ENCODE data around the gene PCNX3. TPM values are rescaled to one million over a fixed set of nuclear protein-coding genes. Genes with fewer than 3 reads are reported as not detected.

The PCNX3 gene
- polyA plus RNA-seq, 3 donors = 0.58 to 36.4 (median 1.7) TPM

DNA sequence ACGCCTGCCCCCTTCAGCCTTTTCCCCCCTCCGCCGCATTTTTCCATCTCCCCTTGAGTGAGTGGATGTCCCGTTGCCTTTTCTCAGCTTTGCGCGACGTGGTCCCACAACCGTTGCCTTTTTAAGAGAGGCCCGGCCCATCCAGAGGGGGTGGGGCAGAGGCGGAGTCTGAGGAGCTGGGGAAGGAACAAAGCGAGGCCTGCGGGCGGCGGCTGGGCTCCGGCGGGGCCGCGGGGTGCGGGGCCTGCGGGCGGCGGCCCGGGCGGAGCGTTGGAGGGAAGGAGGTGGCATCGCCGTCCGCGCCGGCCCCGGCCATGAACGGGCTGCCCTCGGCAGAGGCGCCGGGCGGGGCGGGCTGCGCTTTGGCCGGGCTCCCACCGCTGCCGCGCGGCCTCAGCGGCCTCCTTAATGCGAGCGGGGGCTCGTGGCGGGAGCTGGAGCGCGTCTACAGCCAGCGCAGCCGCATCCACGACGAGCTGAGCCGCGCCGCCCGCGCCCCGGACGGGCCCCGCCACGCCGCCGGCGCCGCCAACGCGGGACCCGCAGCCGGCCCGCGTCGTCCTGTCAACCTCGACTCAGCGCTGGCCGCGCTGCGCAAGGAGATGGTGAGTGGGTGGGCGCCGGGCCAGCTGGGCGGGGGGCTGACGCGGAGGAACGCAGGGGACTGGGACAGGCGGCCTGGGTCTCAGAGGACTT lies 43.1 kb upstream of the PCNX3 start, which contains the start of gene FAM89B:
FAM89B (plus strand) TSS at position 183 of the 696 bp plus-strand sequence; CDS start at position 315, 132 bp downstream.
- peak within 1 kb of the TSS; percentile 97 for H3K4me2 ChIP-seq (replicated peaks; ENCODE audit: extremely low read depth, low read length, poor library complexity, severe bottlenecking)
- peaks cover 78% of the 10 kb centered on the region for H3K79me2 ChIP-seq (ENCODE audit: insufficient read depth, low read length)
- Mint-ChIP-seq H3K36me3 (peaks cover 7 to 20% of the 10 kb centered on the region in 2 donors), H3K4me3 (peak within 1 kb of the TSS; percentile 77 to 88), H3K27ac (peak within 1 kb of the TSS; percentile 90 to 98 (median 95)), H3K4me1 (peaks cover 55% of the 10 kb centered on the region), H3K9me3 (peaks cover 0 to 2% (median 0%) of the 10 kb centered on the region in 7 donors), H3K27me3 (ENCODE audit: low read depth in 3 of 3) (no peaks in the 10 kb centered on the region)
- peaks cover 55 to 70% of the 10 kb centered on the region in 2 donors for H3K4me1 ChIP-seq (ENCODE audit: control insufficient read depth in 1 of 2, insufficient read depth in 2 of 2, low read length in 2 of 2)
- intact Hi-C loops (cut with micrococcal nuclease) = loop anchor here in 1 of 2 donors (1.0 to 10.0 kb wide), 2 partner anchors 16 to 548 kb away; partner anchors contain the start of gene SNX15
- peak within 1 kb of the TSS; percentile 95 to 96 for H3K27ac ChIP-seq (ENCODE audit: low read depth in 1 of 2, low read length in 2 of 2)
- no peaks in the 10 kb centered on the region for H3K9me3 ChIP-seq (replicated peaks in 1 of 2; ENCODE audit: control insufficient read depth in 1 of 2, insufficient read depth in 1 of 2, low read length in 2 of 2)
- no peaks in the 10 kb centered on the region for H3K36me3 ChIP-seq (replicated peaks in 1 of 2; ENCODE audit: control insufficient read depth in 1 of 2, insufficient read depth in 2 of 2, low read length in 2 of 2)
- H3K4me3 ChIP-seq (replicated peaks in 1 of 3; ENCODE audit: low read depth in 2 of 3, low read length in 3 of 3) = peak within 1 kb of the TSS; percentile 63 to 100 (median 98)
- H3K9ac ChIP-seq (ENCODE audit: insufficient read depth, low read length, poor library complexity, severe bottlenecking) = peak within 1 kb of the TSS; percentile 58
- under 1% methylated on average over 78 of the region's 86 CpGs for WGBS (ENCODE audit: insufficient coverage)
- TF ChIP-seq, protein P1, sequence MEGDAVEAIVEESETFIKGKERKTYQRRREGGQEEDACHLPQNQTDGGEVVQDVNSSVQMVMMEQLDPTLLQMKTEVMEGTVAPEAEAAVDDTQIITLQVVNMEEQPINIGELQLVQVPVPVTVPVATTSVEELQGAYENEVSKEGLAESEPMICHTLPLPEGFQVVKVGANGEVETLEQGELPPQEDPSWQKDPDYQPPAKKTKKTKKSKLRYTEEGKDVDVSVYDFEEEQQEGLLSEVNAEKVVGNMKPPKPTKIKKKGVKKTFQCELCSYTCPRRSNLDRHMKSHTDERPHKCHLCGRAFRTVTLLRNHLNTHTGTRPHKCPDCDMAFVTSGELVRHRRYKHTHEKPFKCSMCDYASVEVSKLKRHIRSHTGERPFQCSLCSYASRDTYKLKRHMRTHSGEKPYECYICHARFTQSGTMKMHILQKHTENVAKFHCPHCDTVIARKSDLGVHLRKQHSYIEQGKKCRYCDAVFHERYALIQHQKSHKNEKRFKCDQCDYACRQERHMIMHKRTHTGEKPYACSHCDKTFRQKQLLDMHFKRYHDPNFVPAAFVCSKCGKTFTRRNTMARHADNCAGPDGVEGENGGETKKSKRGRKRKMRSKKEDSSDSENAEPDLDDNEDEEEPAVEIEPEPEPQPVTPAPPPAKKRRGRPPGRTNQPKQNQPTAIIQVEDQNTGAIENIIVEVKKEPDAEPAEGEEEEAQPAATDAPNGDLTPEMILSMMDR (IDR thresholded peaks at IDR 0.05) = no peak
- peaks cover 59% of the 10 kb centered on the region for H4K20me1 ChIP-seq (ENCODE audit: insufficient read depth, low read length)
- DNase-seq = peak; percentile 65 to 77 (median 69)
- H3K27me3 ChIP-seq (ENCODE audit: control insufficient read depth in 2 of 2, insufficient read depth in 2 of 2, low read length in 2 of 2) = no peaks in the 10 kb centered on the region
- peak within 1 kb of the TSS; percentile 4 for H2AFZ ChIP-seq (ENCODE audit: insufficient read depth, low read depth, low read length, poor library complexity, severe bottlenecking)

DNA sequence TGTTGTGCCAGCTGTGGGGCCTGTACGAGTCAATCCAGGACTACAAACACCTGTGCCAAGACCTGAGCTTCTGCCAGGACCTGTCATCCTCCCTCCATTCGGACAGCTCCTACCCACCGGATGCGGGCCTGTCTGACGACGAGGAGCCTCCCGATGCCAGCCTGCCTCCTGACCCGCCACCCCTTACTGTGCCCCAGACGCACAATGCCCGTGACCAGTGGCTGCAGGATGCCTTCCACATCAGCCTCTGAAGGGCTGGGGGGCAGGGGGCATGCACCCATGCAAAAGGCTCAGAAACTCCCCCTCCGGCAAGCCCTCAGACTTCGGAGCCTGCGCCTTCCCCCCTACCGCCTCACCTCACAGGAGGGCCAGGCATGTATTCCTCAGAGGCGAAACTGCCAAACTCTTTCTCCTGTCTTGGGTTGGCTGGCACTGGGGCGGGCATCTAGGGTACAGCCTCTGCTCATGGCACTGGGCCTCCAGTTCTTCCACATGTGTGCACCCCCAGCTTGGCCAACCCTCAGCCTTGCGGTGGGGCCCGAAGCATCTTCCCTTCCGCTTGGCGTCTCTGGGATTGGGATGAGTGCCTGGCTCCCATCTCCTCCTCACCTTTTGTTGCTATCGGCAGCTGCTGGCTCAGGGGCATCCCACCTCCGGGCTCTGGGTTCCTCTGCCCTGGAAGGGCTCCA lies 42.0 kb upstream of the PCNX3 start:
- Histone ChIP-seq H3K4me2 (replicated peaks; ENCODE audit: extremely low read depth, low read length, poor library complexity, severe bottlenecking) (peak overlapping the region; percentile 97), H4K20me1 (ENCODE audit: insufficient read depth, low read length) (peaks cover 62% of the 10 kb centered on the region), H3K4me1 (ENCODE audit: control insufficient read depth in 1 of 2, insufficient read depth in 2 of 2, low read length in 2 of 2) (peaks cover 65 to 77% of the 10 kb centered on the region in 2 donors), H3K9me3 (replicated peaks in 1 of 2; ENCODE audit: control insufficient read depth in 1 of 2, insufficient read depth in 1 of 2, low read length in 2 of 2) (no peaks in the 10 kb centered on the region), H3K9ac (ENCODE audit: insufficient read depth, low read length, poor library complexity, severe bottlenecking) (peak overlapping the region; percentile 40), H3K27ac (ENCODE audit: low read depth in 1 of 2, low read length in 2 of 2) (peak overlapping the region; percentile 41 to 44), H2AFZ (ENCODE audit: insufficient read depth, low read depth, low read length, poor library complexity, severe bottlenecking) (no peak overlapping the region), H3K27me3 (ENCODE audit: control insufficient read depth in 2 of 2, insufficient read depth in 2 of 2, low read length in 2 of 2) (no peaks in the 10 kb centered on the region), H3K4me3 (replicated peaks in 1 of 3; ENCODE audit: low read depth in 2 of 3, low read length in 3 of 3) (peak overlapping the region; percentile 63 to 100 (median 98)), H3K79me2 (ENCODE audit: insufficient read depth, low read length) (peaks cover 78% of the 10 kb centered on the region), H3K36me3 (replicated peaks in 1 of 2; ENCODE audit: control insufficient read depth in 1 of 2, insufficient read depth in 2 of 2, low read length in 2 of 2) (peaks cover 5 to 7% of the 10 kb centered on the region in 2 donors)
- Mint-ChIP-seq H3K27me3 (ENCODE audit: low read depth in 3 of 3) (no peaks in the 10 kb centered on the region), H3K4me3 (peak overlapping the region; percentile 77 to 86), H3K27ac (peak overlapping the region; percentile 80 to 93 (median 88)), H3K36me3 (peaks cover 10 to 20% of the 10 kb centered on the region in 2 donors), H3K9me3 (peaks cover 0 to 2% (median 0%) of the 10 kb centered on the region in 7 donors), H3K4me1 (peaks cover 60% of the 10 kb centered on the region)
- TF ChIP-seq, protein P1 (IDR thresholded peaks at IDR 0.05) = no peak
- intact Hi-C loops (cut with micrococcal nuclease) = loop anchor here (2.0 to 10.0 kb wide), 2 partner anchors 33 to 549 kb away; partner anchors contain the start of gene SNX15 (in 1 of the 2)
- DNase-seq = no peak
- 54% methylated on average over 21 of the region's 22 CpGs for WGBS (ENCODE audit: insufficient coverage)
